ENCODE measurements around the gene GIPC1. TPM values are rescaled to one million over a fixed set of nuclear protein-coding genes. Genes with fewer than 3 reads are reported as not detected.

GIPC1 gene
- total and polyA plus RNA-seq, 12 donors: 26.6 to 107 (median 64.3) TPM

DNA sequence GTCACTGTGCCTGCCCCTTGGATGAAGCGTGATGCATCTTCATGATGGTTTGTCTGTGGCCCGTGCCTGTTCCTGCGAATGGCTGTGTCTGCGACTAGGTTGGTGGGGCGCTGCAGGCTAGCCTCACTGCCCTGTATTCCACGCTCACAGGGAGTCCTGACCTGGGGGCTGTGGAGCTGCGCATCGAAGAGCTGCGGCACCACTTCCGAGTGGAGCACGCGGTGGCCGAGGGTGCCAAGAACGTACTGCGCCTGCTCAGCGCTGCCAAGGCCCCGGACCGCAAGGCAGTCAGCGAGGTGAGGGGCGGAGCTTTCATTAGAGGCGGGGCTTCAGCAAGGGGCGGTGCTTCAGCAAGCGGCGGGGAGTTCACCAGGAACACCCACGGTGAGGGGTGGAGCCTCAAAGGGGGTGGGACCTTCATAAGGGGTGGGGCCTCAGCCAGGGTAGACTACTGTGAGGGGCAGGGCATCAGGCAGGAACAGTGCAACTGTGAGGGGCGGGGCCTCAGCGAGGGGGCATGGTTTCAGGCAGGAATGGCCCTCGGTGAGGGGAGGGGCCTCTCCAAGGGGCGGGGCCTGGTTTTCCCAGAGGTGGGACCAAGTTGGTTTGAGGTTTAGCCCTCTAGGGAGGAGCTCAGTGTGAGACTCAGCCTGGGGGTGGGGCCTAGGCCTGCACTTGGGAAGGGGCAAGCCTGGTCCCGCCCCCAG is 45.6 kb downstream of the GIPC1 start:
- Histone ChIP-seq H3K4me3 (no peak overlapping the region), H3K4me1 (replicated peaks in 1 of 2) (no peaks in the 10 kb centered on the region), H3K9me3 (replicated peaks in 1 of 3) (no peaks in the 10 kb centered on the region), H3K36me3 (replicated peaks in 1 of 2) (peaks cover 0 to 95% of the 10 kb centered on the region in 2 donors), H3K27me3 (no peaks in the 10 kb centered on the region), H3K27ac (no peak overlapping the region)
- TF ChIP-seq CTCF (IDR thresholded peaks at IDR 0.05) (no peak), POLR2A (IDR thresholded peaks at IDR 0.05) (no peak)
- WGBS, 4 donors: 78 to 88% (median 85%) methylated on average over 21 to 30 of the region's 30 CpGs
- DNase-seq: peak in 3 of 7 donors; percentile 33 to 55 (median 47)
- intact Hi-C loops (cut with DNase I): no loop called here

GRCh38 chr19:14449321-14449720 is 46.6 kb downstream of the GIPC1 start:
- WGBS, 4 donors: 87 to 92% (median 90%) methylated on average over 6 of the region's 6 CpGs

DNA sequence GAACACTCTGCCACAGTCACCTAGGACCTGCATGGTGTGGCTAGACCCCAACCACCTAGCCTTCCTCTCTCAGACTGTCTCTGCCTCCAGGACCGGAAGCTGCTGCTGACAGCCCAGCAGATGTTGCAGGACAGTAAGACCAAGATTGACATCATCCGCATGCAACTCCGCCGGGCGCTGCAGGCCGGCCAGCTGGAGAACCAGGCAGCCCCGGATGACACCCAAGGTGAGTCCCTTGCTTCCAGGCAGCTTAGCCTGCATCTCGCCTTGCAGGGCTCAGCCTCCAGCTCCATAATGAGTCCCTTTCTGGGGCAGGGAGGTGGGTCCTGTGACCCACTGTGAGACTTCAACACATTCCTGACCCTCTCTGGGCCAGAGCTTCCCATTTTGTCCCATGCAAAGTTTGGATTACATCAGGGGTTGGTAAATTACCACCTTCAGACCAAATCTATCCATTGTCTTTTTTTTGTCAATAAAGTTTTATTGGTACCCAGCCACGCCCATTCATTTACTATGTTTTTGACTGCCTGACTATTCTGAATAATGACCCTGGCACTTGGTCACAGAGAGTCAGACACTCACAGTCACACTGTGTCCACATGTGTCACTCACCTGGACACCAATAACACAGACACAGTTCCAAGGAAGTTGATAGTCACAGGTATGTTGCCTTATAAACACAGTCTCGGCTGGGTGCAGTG is 49.4 kb downstream of the GIPC1 start:
- Histone ChIP-seq H3K27me3 (no peaks in the 10 kb centered on the region), H3K9me3 (replicated peaks in 1 of 3) (no peaks in the 10 kb centered on the region), H3K4me3 (no peak overlapping the region), H3K27ac (no peak overlapping the region), H3K4me1 (replicated peaks in 1 of 2) (no peaks in the 10 kb centered on the region), H3K36me3 (replicated peaks in 1 of 2) (peaks cover 0 to 97% of the 10 kb centered on the region in 2 donors)
- TF ChIP-seq POLR2A (IDR thresholded peaks at IDR 0.05) (no peak), CTCF (IDR thresholded peaks at IDR 0.05) (no peak)
- 89 to 99% (median 98%) methylated on average over 5 to 10 of the region's 10 CpGs for WGBS, 4 donors
- no peak for DNase-seq
- intact Hi-C loops (cut with DNase I): no loop called here

More at GRCh38 chr19:14449321-14449720, 46.6 kb downstream of the GIPC1 start:
- peaks cover 0 to 96% of the 10 kb centered on the region in 2 donors for H3K36me3 ChIP-seq (replicated peaks in 1 of 2)
- no peak for DNase-seq
- no peak overlapping the region for H3K27ac ChIP-seq
- intact Hi-C loops (cut with DNase I): no loop called here
- no peaks in the 10 kb centered on the region for H3K4me1 ChIP-seq (replicated peaks in 1 of 2)
- H3K4me3 ChIP-seq: no peak overlapping the region
- TF ChIP-seq POLR2A (IDR thresholded peaks at IDR 0.05): no peak
- TF ChIP-seq CTCF (IDR thresholded peaks at IDR 0.05): no peak
- no peaks in the 10 kb centered on the region for H3K27me3 ChIP-seq
- H3K9me3 ChIP-seq (replicated peaks in 1 of 3): no peaks in the 10 kb centered on the region

GRCh38 chr19:14443632-14444216 is 52.2 kb downstream of the GIPC1 start:
- DNase-seq: no peak
- Histone ChIP-seq H3K27me3 (no peaks in the 10 kb centered on the region), H3K36me3 (replicated peaks in 1 of 2) (peaks cover 0 to 75% of the 10 kb centered on the region in 2 donors), H3K9me3 (replicated peaks in 1 of 3) (no peaks in the 10 kb centered on the region), H3K4me3 (no peak overlapping the region), H3K4me1 (replicated peaks in 1 of 2) (peaks cover 4 to 21% of the 10 kb centered on the region in 2 donors), H3K27ac (no peak overlapping the region)
- intact Hi-C loops (cut with DNase I): no loop called here
- WGBS, 4 donors: 90 to 94% (median 92%) methylated on average over 12 to 14 of the region's 14 CpGs
- TF ChIP-seq CTCF (IDR thresholded peaks at IDR 0.05): no peak
- no peak for TF ChIP-seq POLR2A (IDR thresholded peaks at IDR 0.05)

All from adrenal gland (tissue), 12 donors.